Activated CD4-positive, alpha-beta memory T cell treated with anti-CD3 and anti-CD28 coated beads for 36 hours (primary cell): ENCODE data around the gene EVPLL. TPM values are rescaled to one million over a fixed set of nuclear protein-coding genes. Genes with fewer than 3 reads are reported as not detected.
"Not testable (repeated sequence)": the region's sequence is repeated elsewhere in the genome, so short reads cannot be mapped to it uniquely, and the experiment has no call there.

ENCODE experiments used
- CTCF ChIA-PET: fragments of 350-600 bp; sonication (Branson Sonifier 250); formaldehyde crosslinking; loops from one replicate; lab custom pipeline; 2021; ENCODE audit warnings: antibody characterized with exemption, inconsistent platforms; lab: Charles Lee
- POLR2A ChIA-PET: fragments of 350-600 bp; sonication (Branson Sonifier 250); formaldehyde crosslinking; loops from one replicate; lab custom pipeline; 2021; ENCODE audit warnings: antibody characterized with exemption; lab: Charles Lee
- DNase-seq: peaks from one replicate; pipeline ENCODE4 v3.0.0-alpha.2; 2020
- H3K27ac Mint-ChIP-seq: one replicate; pipeline ENCODE4 v1.8.0; 2021; ENCODE audit warnings: mixed read lengths
- H3K27me3 Mint-ChIP-seq: one replicate; pipeline ENCODE4 v1.8.0; 2021; ENCODE audit warnings: mixed read lengths
- H3K36me3 Mint-ChIP-seq: one replicate; pipeline ENCODE4 v1.8.0; 2021; ENCODE audit warnings: mixed read lengths
- H3K4me1 Mint-ChIP-seq: one replicate; pipeline ENCODE4 v1.8.0; 2021; ENCODE audit warnings: low read depth, mixed read lengths
- H3K4me3 Mint-ChIP-seq: one replicate; pipeline ENCODE4 v1.8.0; 2021; ENCODE audit warnings: mild to moderate bottlenecking, mixed read lengths
- H3K9me3 Mint-ChIP-seq: one replicate; pipeline ENCODE4 v1.8.0; 2021; ENCODE audit warnings: mixed read lengths
- intact Hi-C: fragments of 100-400 bp; cut with micrococcal nuclease; formaldehyde crosslinking; loops from one replicate; pipeline ENCODE4 v1.15.1; 2023
- total RNA-seq, 2 experiments: library from RNA; stranded (reverse); gene quantifications; one replicate each; pipeline ENCODE4 v1.2.3, GENCODE V29; 2021

Gene EVPLL
- total RNA-seq, 2 experiments from 2014 or later: not detected

- no peak overlapping the region for H3K27ac Mint-ChIP-seq
- H3K4me3 Mint-ChIP-seq: peak overlapping the region; percentile 88
- DNase-seq: peak; percentile 25
- POLR2A ChIA-PET: interaction anchor here (1.0 kb wide), 1 partner anchor 35 kb away, joined by 3 read pairs; no protein-coding TSS in a partner anchor
- H3K36me3 Mint-ChIP-seq: peaks cover 4% of the 10 kb centered on the region
- H3K27me3 Mint-ChIP-seq: no peaks in the 10 kb centered on the region
- intact Hi-C loops: loop anchor here (1.0 kb wide), 1 partner anchor 47 kb away; the partner anchor contains the start of gene SMCR8
- H3K9me3 Mint-ChIP-seq: no peaks in the 10 kb centered on the region
- CTCF ChIA-PET: interaction anchor here (0.8 to 1.2 kb wide), 3 partner anchors 134 to 264 kb away, joined by 3 to 4 read pairs (median 4); no protein-coding TSS in a partner anchor
- peaks cover 15% of the 10 kb centered on the region for H3K4me1 Mint-ChIP-seq
Observed at GRCh38 chr17:18362698-18363100, 14.9 kb upstream of the EVPLL start.

- CTCF ChIA-PET: interaction anchor here (0.7 to 1.2 kb wide), 3 partner anchors 105 to 146 kb away, joined by 3 to 4 read pairs (median 3); partner anchors contain the start of gene FLII
- intact Hi-C loops: loop anchor here (1.0 kb wide), 1 partner anchor 48 kb away; the partner anchor contains the start of gene SMCR8
- Mint-ChIP-seq H3K27ac (peak within 1 kb of the TSS; percentile 81), H3K27me3 (no peaks in the 10 kb centered on the region), H3K36me3 (peaks cover 4% of the 10 kb centered on the region), H3K9me3 (no peaks in the 10 kb centered on the region), H3K4me1 (peaks cover 15% of the 10 kb centered on the region), H3K4me3 (peak within 1 kb of the TSS; percentile 88)
- POLR2A ChIA-PET: no interaction called here
- peak; percentile 95 for DNase-seq
Observed at GRCh38 chr17:18363101-18364049, 14.2 kb upstream of the EVPLL start, which contains the start of gene SHMT1. Gene SHMT1 (minus strand): TSS chr17:18363550. CDS start chr17:18355981, 7,569 bp downstream.

- POLR2A ChIA-PET: no interaction called here
Observed at GRCh38 chr17:18364166-18364565, 13.4 kb upstream of the EVPLL start.

GRCh38 chr17:18368946-18369345 is 8.6 kb upstream of the EVPLL start:
- H3K4me3 Mint-ChIP-seq: no peak overlapping the region
- ChIA-PET POLR2A (no interaction called here), CTCF (no interaction called here)
- DNase-seq: no peak
- H3K9me3 Mint-ChIP-seq: no peaks in the 10 kb centered on the region
- intact Hi-C loops: no loop called here
- H3K27me3 Mint-ChIP-seq: peaks cover 14% of the 10 kb centered on the region
- H3K27ac Mint-ChIP-seq: no peak overlapping the region
- H3K4me1 Mint-ChIP-seq: peaks cover 14% of the 10 kb centered on the region
- no peaks in the 10 kb centered on the region for H3K36me3 Mint-ChIP-seq

More at GRCh38 chr17:18364166-18364565, 13.4 kb upstream of the EVPLL start:
- Mint-ChIP-seq H3K27ac (no peak overlapping the region), H3K4me1 (peaks cover 15% of the 10 kb centered on the region), H3K36me3 (peaks cover 3% of the 10 kb centered on the region), H3K4me3 (no peak overlapping the region), H3K27me3 (no peaks in the 10 kb centered on the region), H3K9me3 (no peaks in the 10 kb centered on the region)
- CTCF ChIA-PET: no interaction called here
- DNase-seq: no peak
- intact Hi-C loops: no loop called here

GRCh38 chr17:18370761-18371160 is 6.8 kb upstream of the EVPLL start:
- Mint-ChIP-seq H3K4me3 (no peak overlapping the region), H3K27ac (no peak overlapping the region), H3K36me3 (no peaks in the 10 kb centered on the region), H3K27me3 (peaks cover 14% of the 10 kb centered on the region), H3K4me1 (peaks cover 14% of the 10 kb centered on the region), H3K9me3 (no peaks in the 10 kb centered on the region)
- ChIA-PET CTCF (no interaction called here), POLR2A (no interaction called here)
- intact Hi-C loops: no loop called here
- no peak for DNase-seq

GRCh38 chr17:18371455-18371854 is 6.1 kb upstream of the EVPLL start:
- H3K36me3 Mint-ChIP-seq: no peaks in the 10 kb centered on the region
- no peak overlapping the region for H3K4me3 Mint-ChIP-seq
- no peak for DNase-seq

GRCh38 chr17:18373181-18373580 is 4.4 kb upstream of the EVPLL start:
- H3K27ac Mint-ChIP-seq, intact Hi-C loops, POLR2A ChIA-PET, CTCF ChIA-PET, H3K9me3 Mint-ChIP-seq, H3K36me3 Mint-ChIP-seq, H3K4me3 Mint-ChIP-seq: not testable (repeated sequence)
- Mint-ChIP-seq H3K4me1 (peaks cover 14% of the 10 kb centered on the region), H3K27me3 (peaks cover 14% of the 10 kb centered on the region)
- peak; percentile 53 for DNase-seq

More at GRCh38 chr17:18371455-18371854, 6.1 kb upstream of the EVPLL start:
- intact Hi-C loops: no loop called here
- ChIA-PET CTCF (no interaction called here), POLR2A (no interaction called here)
- Mint-ChIP-seq H3K27me3 (peaks cover 14% of the 10 kb centered on the region), H3K9me3 (no peaks in the 10 kb centered on the region), H3K27ac (no peak overlapping the region), H3K4me1 (peaks cover 14% of the 10 kb centered on the region)

GRCh38 chr17:18374216-18374615 is 3.4 kb upstream of the EVPLL start:
- Mint-ChIP-seq H3K27me3 (peaks cover 14% of the 10 kb centered on the region), H3K27ac (no peak overlapping the region), H3K36me3 (no peaks in the 10 kb centered on the region), H3K9me3 (no peaks in the 10 kb centered on the region), H3K4me1 (peaks cover 14% of the 10 kb centered on the region), H3K4me3 (no peak overlapping the region)
- intact Hi-C loops: no loop called here
- CTCF ChIA-PET: no interaction called here
- DNase-seq: no peak
- POLR2A ChIA-PET: no interaction called here

GRCh38 chr17:18378205-18378505 is 577 bp downstream of the EVPLL start:
- Mint-ChIP-seq H3K4me1 (no peaks in the 10 kb centered on the region), H3K36me3 (no peaks in the 10 kb centered on the region), H3K4me3 (no peak overlapping the region), H3K27me3 (peaks cover 8% of the 10 kb centered on the region), H3K27ac (no peak overlapping the region), H3K9me3 (no peaks in the 10 kb centered on the region)
- ChIA-PET CTCF (no interaction called here), POLR2A (no interaction called here)
- DNase-seq: no peak
- intact Hi-C loops: no loop called here

GRCh38 chr17:18378614-18379013 is 1.0 kb downstream of the EVPLL start:
- POLR2A ChIA-PET, H3K27me3 Mint-ChIP-seq, intact Hi-C loops, DNase-seq, CTCF ChIA-PET, H3K27ac Mint-ChIP-seq, H3K4me1 Mint-ChIP-seq, H3K4me3 Mint-ChIP-seq, H3K9me3 Mint-ChIP-seq, H3K36me3 Mint-ChIP-seq: not testable (repeated sequence)

- Mint-ChIP-seq H3K9me3 (no peaks in the 10 kb centered on the region), H3K27me3 (peaks cover 8% of the 10 kb centered on the region), H3K36me3 (no peaks in the 10 kb centered on the region), H3K27ac (no peak overlapping the region), H3K4me3 (no peak overlapping the region), H3K4me1 (no peaks in the 10 kb centered on the region)
- intact Hi-C loops: no loop called here
- no peak for DNase-seq
- ChIA-PET CTCF (no interaction called here), POLR2A (no interaction called here)
Observed at GRCh38 chr17:18379246-18380146, 1.9 kb downstream of the EVPLL start.
